CD14-positive monocyte (primary cell): ENCODE results near the gene TCP10L. TPM values are rescaled to one million over a fixed set of nuclear protein-coding genes. Genes with fewer than 3 reads are reported as not detected.
A peak's percentile ranks its signal among the peaks of the same experiment; 100 is the strongest.

Experiments used
- DNase-seq, 3 donors: peaks; one replicate each; pipeline ENCODE4 v3.0.0-alpha.2; 2011 to 2022
- H2AFZ ChIP-seq: 2 replicates; pipeline ENCODE4 v1.6.0; 2012; ENCODE audit warnings: mild to moderate bottlenecking, low read depth, low read length, inconsistent platforms; ENCODE audit not compliant: insufficient read depth, poor library complexity, severe bottlenecking
- H3K27ac ChIP-seq, 2 donors: 1 replicate in 1 of 2; 2 replicates in 1 of 2; pipeline ENCODE4 v1.5.1; 2012 to 2013; ENCODE audit warnings: low read length in 2 of 2, control low read depth in 1 of 2, inconsistent platforms in 1 of 2, low read depth in 1 of 2, mild to moderate bottlenecking in 1 of 2
- H3K27me3 ChIP-seq, 2 donors: one replicate each; pipeline versions ENCODE4 v1.6.0 to v1.6.1; 2011 to 2013; ENCODE audit warnings: low read length in 2 of 2; ENCODE audit not compliant: control insufficient read depth in 2 of 2, insufficient read depth in 2 of 2
- H3K36me3 ChIP-seq, 2 donors: replicated peaks in 1 of 2; 1 replicate in 1 of 2; 2 replicates in 1 of 2; pipeline versions ENCODE4 v1.5.1 to v1.6.1; 2012 to 2013; ENCODE audit warnings: low read length in 2 of 2, control low read depth in 1 of 2, inconsistent platforms in 1 of 2, mild to moderate bottlenecking in 1 of 2; ENCODE audit not compliant: insufficient read depth in 2 of 2, control insufficient read depth in 1 of 2
- H3K4me1 ChIP-seq, 2 donors: 1 replicate in 1 of 2; 2 replicates in 1 of 2; pipeline versions ENCODE4 v1.5.1 to v1.6.1; 2012 to 2013; ENCODE audit warnings: low read length in 2 of 2, control low read depth in 1 of 2, inconsistent platforms in 1 of 2, mild to moderate bottlenecking in 1 of 2, moderate library complexity in 1 of 2; ENCODE audit not compliant: insufficient read depth in 2 of 2, control insufficient read depth in 1 of 2
- H3K4me2 ChIP-seq: replicated peaks from 2 replicates; pipeline ENCODE3; 2012; ENCODE audit warnings: low read length, moderate library complexity, mild to moderate bottlenecking; ENCODE audit not compliant: poor library complexity, severe bottlenecking; ENCODE audit errors: extremely low read depth
- H3K4me3 ChIP-seq, 3 experiments: fragments of 200-600 bp in 1 of 3; sonication (generic) in 1 of 3; replicated peaks in 1 of 3; 1 replicate in 2 of 3; 2 replicates in 1 of 3; pipeline ENCODE4 v1.5.1; 2011 to 2013; ENCODE audit warnings: low read length in 3 of 3, mild to moderate bottlenecking in 3 of 3, control low read depth in 2 of 3, low read depth in 2 of 3, inconsistent platforms in 1 of 3, moderate library complexity in 1 of 3
- H3K79me2 ChIP-seq: 2 replicates; pipeline ENCODE4 v1.6.0; 2012; ENCODE audit warnings: mild to moderate bottlenecking, control low read depth, inconsistent platforms, low read length, moderate library complexity; ENCODE audit not compliant: insufficient read depth
- H3K9ac ChIP-seq: 2 replicates; pipeline ENCODE4 v1.6.0; 2017; ENCODE audit warnings: low read length, mild to moderate bottlenecking; ENCODE audit not compliant: insufficient read depth, poor library complexity, severe bottlenecking
- H3K9me3 ChIP-seq, 2 donors: replicated peaks in 1 of 2; 1 replicate in 1 of 2; 2 replicates in 1 of 2; pipeline versions ENCODE4 v1.5.1 to v1.6.1; 2012 to 2013; ENCODE audit warnings: low read length in 2 of 2, control low read depth in 1 of 2; ENCODE audit not compliant: control insufficient read depth in 1 of 2, insufficient read depth in 1 of 2
- H4K20me1 ChIP-seq: 2 replicates; pipeline ENCODE4 v1.6.0; 2012; ENCODE audit warnings: mild to moderate bottlenecking, low read length, control low read depth, moderate library complexity; ENCODE audit not compliant: insufficient read depth
- H3K27ac Mint-ChIP-seq, 7 donors: one replicate each; pipeline ENCODE4 v1.8.0; 2020; ENCODE audit warnings: mild to moderate bottlenecking in 7 of 7, mixed read lengths in 7 of 7, moderate library complexity in 6 of 7, inconsistent platforms in 2 of 7
- H3K27me3 Mint-ChIP-seq, 3 donors: one replicate each; pipeline ENCODE4 v1.8.0; 2021 to 2022; ENCODE audit warnings: low read depth in 3 of 3, mild to moderate bottlenecking in 3 of 3, mixed read lengths in 3 of 3, moderate library complexity in 3 of 3, inconsistent platforms in 1 of 3
- H3K36me3 Mint-ChIP-seq, 2 donors: one replicate each; pipeline ENCODE4 v1.8.0; 2020; ENCODE audit warnings: mixed read lengths in 2 of 2, inconsistent platforms in 1 of 2, mild to moderate bottlenecking in 1 of 2
- H3K4me1 Mint-ChIP-seq: one replicate; pipeline ENCODE4 v1.8.0; 2020; ENCODE audit warnings: mild to moderate bottlenecking, mixed read lengths
- H3K4me3 Mint-ChIP-seq, 2 donors: one replicate each; pipeline ENCODE4 v1.8.0; 2020; ENCODE audit warnings: mild to moderate bottlenecking in 2 of 2, mixed read lengths in 2 of 2, moderate library complexity in 1 of 2
- H3K9me3 Mint-ChIP-seq, 7 donors: one replicate each; pipeline ENCODE4 v1.8.0; 2020 to 2022; ENCODE audit warnings: mixed read lengths in 7 of 7, mild to moderate bottlenecking in 6 of 7, moderate library complexity in 6 of 7, inconsistent platforms in 2 of 7
- WGBS: methylation state at CpG from one replicate; pipeline ENCODE4 v1.1.5; 2013; ENCODE audit warnings: missing lambda C conversion rate; ENCODE audit not compliant: insufficient coverage; 5-methylcytosine and 5-hydroxymethylcytosine counted together
- intact Hi-C, 2 donors: fragments of 100-400 bp; cut with micrococcal nuclease; formaldehyde crosslinking; loops; one replicate each; pipeline versions ENCODE4 v1.15.0 to v1.15.1; 2023
- polyA plus RNA-seq, 3 donors: library from polyadenylated mRNA; depleted of rRNA in 1 of 3; unstranded in 2 of 3; stranded (reverse) in 1 of 3; fragments of 300-500 nt in 2 of 3; fragments of >200 nt in 1 of 3; fragmentation: Illumina TruSeq in 2 of 3; gene quantifications; 1 replicate in 2 of 3; 2 replicates in 1 of 3; pipeline ENCODE4 v1.2.3, GENCODE V29; 2012 to 2021
- TF ChIP-seq, protein P1 (sequence below): fragments of 200-600 bp; IDR thresholded peaks from one replicate; pipeline ENCODE4 v1.8.0; 2022; ENCODE audit warnings: antibody characterized with exemption, mild to moderate bottlenecking

Gene TCP10L
- polyA plus RNA-seq, 3 donors, result 0.07 to 0.41 (median 0.12) TPM

- intact Hi-C loops, result no loop called here
- H2AFZ ChIP-seq, result no peak overlapping the region
- Mint-ChIP-seq H3K36me3 (no peaks in the 10 kb centered on the region), H3K4me3 (no peak overlapping the region), H3K27me3 (peaks cover 4 to 9% (median 6%) of the 10 kb centered on the region in 3 donors), H3K9me3 (peaks cover 0 to 3% (median 0%) of the 10 kb centered on the region in 7 donors), H3K4me1 (peaks cover 14% of the 10 kb centered on the region), H3K27ac (peak overlapping the region in 1 of 7 donors; percentile 86)
- TF ChIP-seq, protein P1, sequence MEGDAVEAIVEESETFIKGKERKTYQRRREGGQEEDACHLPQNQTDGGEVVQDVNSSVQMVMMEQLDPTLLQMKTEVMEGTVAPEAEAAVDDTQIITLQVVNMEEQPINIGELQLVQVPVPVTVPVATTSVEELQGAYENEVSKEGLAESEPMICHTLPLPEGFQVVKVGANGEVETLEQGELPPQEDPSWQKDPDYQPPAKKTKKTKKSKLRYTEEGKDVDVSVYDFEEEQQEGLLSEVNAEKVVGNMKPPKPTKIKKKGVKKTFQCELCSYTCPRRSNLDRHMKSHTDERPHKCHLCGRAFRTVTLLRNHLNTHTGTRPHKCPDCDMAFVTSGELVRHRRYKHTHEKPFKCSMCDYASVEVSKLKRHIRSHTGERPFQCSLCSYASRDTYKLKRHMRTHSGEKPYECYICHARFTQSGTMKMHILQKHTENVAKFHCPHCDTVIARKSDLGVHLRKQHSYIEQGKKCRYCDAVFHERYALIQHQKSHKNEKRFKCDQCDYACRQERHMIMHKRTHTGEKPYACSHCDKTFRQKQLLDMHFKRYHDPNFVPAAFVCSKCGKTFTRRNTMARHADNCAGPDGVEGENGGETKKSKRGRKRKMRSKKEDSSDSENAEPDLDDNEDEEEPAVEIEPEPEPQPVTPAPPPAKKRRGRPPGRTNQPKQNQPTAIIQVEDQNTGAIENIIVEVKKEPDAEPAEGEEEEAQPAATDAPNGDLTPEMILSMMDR, result no peak
- no peak overlapping the region for H3K4me2 ChIP-seq
- H3K9me3 ChIP-seq, result no peaks in the 10 kb centered on the region
- no peak overlapping the region for H3K9ac ChIP-seq
- no CpG with 5 or more reads among the region's 3 CpGs for WGBS
- no peaks in the 10 kb centered on the region for H3K79me2 ChIP-seq
- H3K4me1 ChIP-seq, result peaks cover 11 to 16% of the 10 kb centered on the region in 2 donors
- no peaks in the 10 kb centered on the region for H3K27me3 ChIP-seq
- H3K4me3 ChIP-seq, result no peak overlapping the region
- H3K36me3 ChIP-seq, result no peaks in the 10 kb centered on the region
- no peaks in the 10 kb centered on the region for H4K20me1 ChIP-seq
- no peak for DNase-seq
- no peak overlapping the region for H3K27ac ChIP-seq
Observed at GRCh38 chr21:32570456-32570855, 14.9 kb downstream of the TCP10L start.

DNA sequence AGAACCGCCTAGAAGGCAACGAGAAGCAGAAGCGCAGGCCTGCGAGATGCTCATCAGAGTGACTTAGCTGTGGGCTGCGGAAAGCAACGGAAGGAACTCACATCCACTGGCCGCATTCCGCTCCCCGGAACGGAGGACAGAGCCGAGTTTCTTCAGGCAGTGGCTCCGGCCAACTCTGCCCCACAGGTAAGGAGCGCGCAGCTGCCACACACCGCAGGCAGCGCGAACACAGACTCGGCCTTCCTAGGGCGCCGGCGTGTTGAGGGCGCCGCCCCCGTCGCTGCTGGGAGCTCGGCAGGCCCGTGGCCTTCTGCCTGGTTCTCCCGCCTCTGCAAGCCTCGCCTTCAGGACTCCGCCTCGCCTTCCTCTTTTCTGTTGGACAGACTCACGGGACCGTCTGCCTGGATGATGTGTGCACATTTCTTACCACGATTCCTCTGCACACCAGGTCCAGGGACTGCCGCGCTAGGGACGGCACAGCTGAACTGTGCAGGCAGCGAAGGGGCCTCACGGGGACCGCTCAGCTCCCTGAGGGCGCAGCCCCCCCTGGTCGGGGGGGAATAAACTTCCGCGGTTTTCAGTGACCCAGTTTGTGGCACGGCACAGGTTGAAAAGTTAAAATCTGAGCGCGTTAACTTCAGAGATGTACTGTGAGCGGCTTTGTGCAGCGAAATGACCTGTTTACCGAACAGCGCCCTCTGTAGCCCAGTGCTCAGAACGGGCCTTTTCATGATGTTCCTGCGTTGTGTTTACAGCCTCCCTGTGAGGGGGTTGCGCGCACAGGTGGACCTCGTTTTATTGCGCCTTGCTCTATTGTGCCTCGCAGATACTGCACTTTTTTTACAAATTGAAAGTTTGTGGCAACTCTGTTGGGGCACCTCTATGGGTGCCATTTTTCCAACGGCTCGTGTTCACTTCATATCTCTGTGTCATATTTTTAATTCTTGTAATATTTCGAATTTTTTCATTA lies 15.8 kb downstream of the TCP10L start:
- Histone ChIP-seq H3K9me3 (no peaks in the 10 kb centered on the region), H3K79me2 (no peaks in the 10 kb centered on the region), H3K4me2 (peak overlapping the region; percentile 76), H2AFZ (peak overlapping the region; percentile 85), H4K20me1 (no peaks in the 10 kb centered on the region), H3K27ac (peak overlapping the region; percentile 62 to 66), H3K4me3 (peak overlapping the region; percentile 21 to 72 (median 39)), H3K4me1 (peaks cover 11 to 16% of the 10 kb centered on the region in 2 donors), H3K9ac (peak overlapping the region; percentile 42), H3K36me3 (no peaks in the 10 kb centered on the region), H3K27me3 (no peaks in the 10 kb centered on the region)
- Mint-ChIP-seq H3K4me3 (peak overlapping the region; percentile 77 to 87), H3K9me3 (peaks cover 3 to 11% (median 6%) of the 10 kb centered on the region in 7 donors), H3K36me3 (no peaks in the 10 kb centered on the region), H3K4me1 (peaks cover 14% of the 10 kb centered on the region), H3K27me3 (peaks cover 5 to 7% (median 6%) of the 10 kb centered on the region in 3 donors), H3K27ac (peak overlapping the region in 6 of 7 donors; percentile 8 to 86 (median 77))
- peak; percentile 71 to 74 (median 72) for DNase-seq
- TF ChIP-seq, protein P1, result peak; percentile 82
- under 1% methylated on average over 56 of the region's 61 CpGs for WGBS
- intact Hi-C loops, result no loop called here
